GM19035 (cell line): ENCODE results near the gene DIP2B.
"Not testable (repeated sequence)": the region's sequence is repeated elsewhere in the genome, so short reads cannot be mapped to it uniquely, and the experiment has no call there.

Experiments used
- ATAC-seq: cut with Tn5 transposase; IDR thresholded peaks from one replicate; pipeline ENCODE4 v1.9.1; 2021; ENCODE audit not compliant: unreplicated experiment

The DIP2B gene

GRCh38 chr12:50662116-50662510, 157.3 kb downstream of the DIP2B start:
- no peak for ATAC-seq

- no peak for ATAC-seq
Measured at GRCh38 chr12:50665170-50665569, 160.4 kb downstream of the DIP2B start.

GRCh38 chr12:50665609-50666008, 160.8 kb downstream of the DIP2B start:
- ATAC-seq: no peak

- no peak for ATAC-seq
Measured at GRCh38 chr12:50666023-50666422, 161.2 kb downstream of the DIP2B start.

GRCh38 chr12:50672158-50672557, 167.4 kb downstream of the DIP2B start:
- no peak for ATAC-seq

- ATAC-seq: no peak
Measured at GRCh38 chr12:50676756-50677155, 172.0 kb downstream of the DIP2B start.

- ATAC-seq: no peak
Measured at GRCh38 chr12:50677858-50678257, 173.1 kb downstream of the DIP2B start.

GRCh38 chr12:50678650-50679365, 174.0 kb downstream of the DIP2B start:
- ATAC-seq: no peak

- ATAC-seq: no peak
Measured at GRCh38 chr12:50679612-50680011, 174.8 kb downstream of the DIP2B start.

- not testable (repeated sequence) for ATAC-seq
Measured at GRCh38 chr12:50681064-50681463, 176.3 kb downstream of the DIP2B start.

- no peak for ATAC-seq
Measured at GRCh38 chr12:50685641-50686040, 180.9 kb downstream of the DIP2B start.

- no peak for ATAC-seq
Measured at GRCh38 chr12:50686406-50686805, 181.6 kb downstream of the DIP2B start.

- no peak for ATAC-seq
Measured at GRCh38 chr12:50686976-50687375, 182.2 kb downstream of the DIP2B start.

- ATAC-seq: no peak
Measured at GRCh38 chr12:50689437-50689836, 184.7 kb downstream of the DIP2B start.

- ATAC-seq: no peak
Measured at GRCh38 chr12:50690925-50691324, 186.1 kb downstream of the DIP2B start.

- no peak for ATAC-seq
Measured at GRCh38 chr12:50695961-50696360, 191.2 kb downstream of the DIP2B start.

- ATAC-seq: no peak
Measured at GRCh38 chr12:50696931-50697330, 192.1 kb downstream of the DIP2B start.

- ATAC-seq: no peak
Measured at GRCh38 chr12:50699154-50699553, 194.4 kb downstream of the DIP2B start.

- no peak for ATAC-seq
Measured at GRCh38 chr12:50699940-50700339, 195.2 kb downstream of the DIP2B start.

GRCh38 chr12:50706606-50707005, 201.8 kb downstream of the DIP2B start:
- ATAC-seq: no peak

GRCh38 chr12:50707396-50707795, 202.6 kb downstream of the DIP2B start:
- no peak for ATAC-seq

GRCh38 chr12:50708631-50709030, 203.8 kb downstream of the DIP2B start:
- ATAC-seq: no peak

GRCh38 chr12:50711121-50711520, 206.3 kb downstream of the DIP2B start:
- ATAC-seq: no peak
